Stimulated activated CD8-positive, alpha-beta memory T cell treated with anti-CD3 and anti-CD28 coated beads, Interleukin-4, amount 100 ng/mL, for 48 hours (primary cell): Measurements from ENCODE around the gene MAGI1.
"Not testable (repeated sequence)": the region's sequence is repeated elsewhere in the genome, so short reads cannot be mapped to it uniquely, and the experiment has no call there.

ENCODE experiments used
- DNase-seq: peaks from one replicate; pipeline ENCODE4 v3.0.0-alpha.2; 2020

The MAGI1 gene

DNA sequence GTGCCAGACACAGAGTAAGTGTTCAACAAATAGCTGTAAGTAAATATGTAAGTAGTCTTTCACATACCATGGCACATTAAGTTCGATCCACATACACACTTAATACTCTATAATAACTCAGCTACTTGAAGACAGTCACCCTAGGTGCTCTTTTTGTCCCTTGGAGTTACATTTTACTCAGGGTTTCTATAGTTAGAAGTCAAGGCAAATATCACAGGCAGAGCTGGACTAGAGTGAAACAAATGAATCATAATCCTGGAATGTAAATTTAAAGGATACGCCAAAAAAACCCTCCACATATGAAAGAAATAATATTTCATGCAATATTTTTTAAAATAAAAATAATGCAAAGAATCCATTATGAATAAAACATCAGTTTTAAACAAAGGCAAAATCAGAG lies 461.8 kb downstream of the MAGI1 start:
- DNase-seq = no peak

DNA sequence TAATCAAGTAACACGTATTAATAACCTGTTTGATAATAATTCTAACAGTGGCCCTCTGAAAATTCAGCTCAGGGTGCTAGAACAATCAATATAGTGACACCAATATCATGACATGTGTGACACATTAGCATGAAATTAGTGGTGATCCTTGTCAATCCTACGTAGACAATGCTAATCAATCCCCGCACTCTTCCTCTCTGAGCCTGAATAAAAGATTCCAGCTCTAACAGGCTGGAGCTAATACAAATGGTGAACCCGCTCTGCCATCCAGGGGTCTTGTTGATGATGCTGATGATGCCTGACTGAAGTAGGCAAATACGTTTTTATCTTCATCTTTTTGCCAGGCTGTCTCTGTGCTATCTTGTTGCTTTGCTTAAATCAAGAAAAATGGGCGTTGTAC lies 462.5 kb downstream of the MAGI1 start:
- no peak for DNase-seq

DNA sequence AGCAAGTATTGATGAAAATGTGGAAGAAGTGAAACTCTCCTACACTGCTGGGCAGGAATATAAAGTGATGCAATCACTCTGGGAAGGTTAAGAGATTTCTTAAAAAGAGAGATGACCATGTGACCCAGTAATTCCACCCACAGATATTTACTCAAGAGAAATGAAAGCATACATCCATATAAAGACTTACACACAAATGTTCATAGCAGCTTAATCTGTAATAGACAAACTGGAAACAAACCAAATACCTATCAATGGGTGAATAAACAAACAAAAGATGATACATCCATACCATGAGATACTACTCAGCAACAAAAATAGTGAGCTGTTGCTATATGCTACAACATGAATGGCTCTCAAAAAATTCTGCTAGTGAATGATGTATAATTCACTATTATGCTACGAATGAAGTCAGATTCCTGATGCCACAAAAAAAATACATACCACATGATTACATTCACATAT lies 463.3 kb downstream of the MAGI1 start:
- no peak for DNase-seq

DNA sequence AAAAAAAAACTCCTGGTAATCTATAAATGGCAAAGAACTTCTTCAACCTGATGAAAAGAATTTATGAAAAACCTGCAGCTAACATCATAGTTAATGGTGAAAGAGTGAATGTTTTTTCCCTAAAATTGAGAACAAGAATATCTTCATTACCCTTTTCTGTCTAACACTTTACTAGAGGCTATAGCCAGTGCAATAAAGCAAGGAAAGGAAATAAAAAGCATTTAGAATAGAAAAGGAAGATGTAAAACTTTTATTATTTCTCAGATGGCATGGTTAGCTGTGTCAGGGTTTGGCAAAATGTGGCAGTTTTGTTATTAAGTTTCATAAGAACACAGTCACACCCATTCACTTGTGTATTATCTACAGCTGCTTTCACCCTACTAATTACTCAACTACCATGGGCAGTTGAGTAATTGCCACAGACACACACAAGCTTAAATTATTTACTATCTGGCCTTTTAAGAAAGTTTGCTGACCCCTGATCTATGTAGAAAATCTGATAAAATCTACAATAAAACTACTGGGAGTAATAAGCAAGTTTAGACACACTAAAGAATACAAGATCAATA lies 465.1 kb downstream of the MAGI1 start:
- DNase-seq = no peak

DNA sequence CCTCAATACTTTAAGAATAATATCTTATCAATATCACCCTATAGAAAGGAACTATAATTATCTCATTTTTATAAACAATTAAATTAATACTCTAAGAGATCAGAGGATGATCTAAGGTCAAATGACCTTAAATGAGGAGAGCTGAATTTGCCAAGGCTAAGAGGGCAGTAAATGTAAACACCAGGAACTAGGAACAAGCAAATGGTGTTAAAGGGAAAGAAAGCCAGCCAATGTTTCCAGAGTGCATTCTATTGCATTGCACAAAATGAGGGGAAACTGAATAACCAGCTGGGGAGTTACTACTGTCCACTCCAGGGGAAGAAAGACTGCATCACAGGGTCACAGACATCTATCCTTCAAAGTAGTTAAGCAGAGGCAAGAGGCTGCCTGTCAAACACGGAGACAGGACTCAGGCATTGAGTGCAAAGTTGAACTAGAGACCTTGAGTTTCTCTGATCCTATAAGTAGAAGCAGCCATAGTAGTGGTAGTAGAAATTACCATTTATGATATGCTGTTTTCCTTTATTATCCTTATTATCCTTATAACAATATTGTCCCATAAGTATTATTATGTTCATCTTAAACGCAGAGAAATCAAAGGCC lies 466.4 kb downstream of the MAGI1 start:
- no peak for DNase-seq

DNA sequence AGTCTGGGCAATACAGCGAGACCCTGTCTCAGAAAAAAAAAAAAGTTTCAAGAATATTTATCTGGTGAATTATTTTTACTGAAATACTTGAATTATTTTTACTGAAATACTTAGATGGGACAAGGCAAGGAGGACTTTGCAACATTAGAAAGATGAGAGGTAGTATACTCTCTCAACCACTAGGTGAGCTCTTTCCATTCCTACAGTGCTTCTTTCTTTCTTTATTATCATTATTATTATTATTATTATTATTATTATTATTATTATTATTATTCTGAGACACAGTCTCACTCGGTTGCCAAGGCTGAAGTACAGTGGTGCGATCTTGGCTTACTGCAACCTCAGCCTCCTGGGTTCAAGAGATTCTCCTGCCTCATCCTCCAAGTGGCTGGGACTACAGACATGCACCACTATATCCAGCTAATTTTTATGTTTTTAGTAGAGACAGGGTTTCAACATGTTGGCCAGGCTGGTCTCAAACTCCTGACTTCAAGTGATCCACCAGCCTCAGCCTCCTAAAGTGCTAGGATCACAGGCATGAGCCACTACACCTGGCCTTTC lies 468.8 kb downstream of the MAGI1 start:
- DNase-seq = no peak

DNA sequence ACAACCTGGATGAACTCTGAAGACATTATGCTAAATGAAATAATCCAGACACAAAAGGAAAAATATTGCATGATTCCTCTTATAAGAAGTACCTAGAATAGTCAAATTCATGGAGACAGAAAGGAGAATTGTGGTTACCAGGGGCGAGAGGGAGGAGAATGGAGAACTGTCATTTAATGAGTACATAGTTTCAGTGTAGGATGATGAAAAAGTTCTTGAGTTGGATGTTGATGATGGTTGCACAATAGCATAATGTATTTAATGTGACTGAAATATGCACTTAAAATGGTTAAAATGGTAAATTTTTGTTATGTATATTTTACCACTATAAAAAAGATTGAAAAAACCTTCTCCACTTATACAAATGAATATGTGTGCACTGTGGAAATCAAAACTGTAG lies 469.6 kb downstream of the MAGI1 start:
- no peak for DNase-seq

DNA sequence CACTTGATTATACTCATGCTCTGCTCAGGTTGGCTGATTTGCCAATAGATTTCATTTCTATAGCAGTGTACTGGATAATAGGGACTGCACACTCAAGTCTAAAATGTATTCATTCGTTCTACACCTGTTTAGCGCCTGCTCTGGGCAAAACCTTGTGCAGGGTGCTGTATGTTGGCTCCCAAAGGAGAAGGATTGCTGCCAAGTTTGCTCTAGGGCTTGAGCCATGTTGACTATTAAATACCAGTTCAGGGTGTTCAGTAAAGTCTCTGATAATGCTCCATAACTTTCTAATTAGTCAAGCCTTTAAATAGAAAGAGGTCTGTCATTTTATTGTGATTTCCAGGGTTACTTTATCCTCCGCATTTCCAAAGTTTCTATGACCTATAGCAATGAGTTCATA lies 470.2 kb downstream of the MAGI1 start:
- no peak for DNase-seq

DNA sequence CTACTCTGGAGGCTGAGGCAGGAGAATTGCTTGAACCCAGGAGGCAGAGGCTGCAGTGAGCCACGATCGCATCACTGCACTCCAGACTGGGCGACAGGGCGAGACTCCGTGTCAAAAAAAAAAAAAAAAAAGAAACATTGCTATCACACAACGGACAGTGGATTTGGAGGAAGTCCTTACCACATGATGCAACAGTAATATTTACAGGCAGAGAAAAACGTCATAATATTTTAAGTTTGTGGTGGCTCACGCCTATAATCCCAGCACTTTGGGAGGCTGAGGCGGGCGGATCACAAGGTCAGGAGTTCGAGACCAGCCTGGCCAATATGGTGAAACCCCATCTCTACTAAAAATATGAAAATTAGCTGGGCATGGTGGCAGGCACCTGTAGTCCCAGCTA lies 473.0 kb downstream of the MAGI1 start:
- not testable (repeated sequence) for DNase-seq

DNA sequence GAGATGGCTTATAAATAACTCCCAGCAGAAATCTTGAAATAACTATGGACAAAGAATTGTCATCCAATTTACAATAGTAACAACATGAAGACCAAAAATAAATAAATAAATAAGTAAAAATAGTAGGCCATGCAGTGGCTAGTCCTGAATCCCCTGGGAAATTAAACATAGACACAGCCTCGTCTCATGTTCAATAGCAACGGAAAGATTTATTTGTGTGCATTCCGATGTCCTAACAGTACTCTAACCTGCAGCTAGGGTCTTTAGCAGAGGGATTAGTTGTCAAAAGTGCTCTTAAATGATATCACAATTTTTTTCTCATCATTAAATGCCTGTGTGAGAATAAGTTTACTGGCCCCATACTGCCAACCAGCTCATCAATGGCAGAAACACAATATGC lies 474.2 kb downstream of the MAGI1 start:
- DNase-seq = no peak

DNA sequence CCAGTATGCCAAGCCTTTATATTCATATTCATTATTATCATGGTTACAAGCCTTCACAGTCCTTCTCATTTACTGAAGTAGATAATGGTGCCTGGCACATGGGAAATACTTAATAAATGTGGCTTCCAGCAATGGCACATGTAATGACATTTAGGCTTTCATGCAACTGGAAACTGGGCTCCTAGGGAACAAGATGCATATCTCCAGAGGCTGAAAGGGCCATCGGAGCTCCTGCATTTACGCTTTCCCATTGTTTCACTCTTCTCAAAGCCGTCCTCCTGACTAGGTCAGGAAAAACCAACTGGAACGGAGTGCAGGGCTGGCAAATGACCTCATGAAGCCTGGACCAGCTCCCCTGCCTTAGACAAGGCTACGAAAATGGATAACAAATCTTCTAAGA lies 474.9 kb downstream of the MAGI1 start:
- no peak for DNase-seq

DNA sequence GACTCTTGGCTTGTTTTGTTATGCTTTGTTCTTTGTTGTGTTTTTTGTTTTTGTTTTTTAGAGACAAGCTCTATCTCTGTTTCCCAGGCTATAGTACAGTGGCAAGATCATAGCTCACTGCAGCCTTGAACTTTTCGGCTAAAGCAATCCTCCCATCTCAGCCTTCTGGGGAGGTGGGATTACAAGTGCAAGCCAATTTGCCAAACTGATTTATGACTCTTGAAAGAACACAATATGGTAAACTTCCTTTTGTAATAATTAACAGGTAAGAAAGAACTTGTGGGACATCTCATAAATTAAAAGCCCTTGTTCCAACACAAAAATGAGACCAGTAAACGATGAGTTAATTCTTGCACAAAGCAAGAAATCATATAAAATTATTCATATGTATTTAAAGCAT lies 476.3 kb downstream of the MAGI1 start:
- DNase-seq = no peak

DNA sequence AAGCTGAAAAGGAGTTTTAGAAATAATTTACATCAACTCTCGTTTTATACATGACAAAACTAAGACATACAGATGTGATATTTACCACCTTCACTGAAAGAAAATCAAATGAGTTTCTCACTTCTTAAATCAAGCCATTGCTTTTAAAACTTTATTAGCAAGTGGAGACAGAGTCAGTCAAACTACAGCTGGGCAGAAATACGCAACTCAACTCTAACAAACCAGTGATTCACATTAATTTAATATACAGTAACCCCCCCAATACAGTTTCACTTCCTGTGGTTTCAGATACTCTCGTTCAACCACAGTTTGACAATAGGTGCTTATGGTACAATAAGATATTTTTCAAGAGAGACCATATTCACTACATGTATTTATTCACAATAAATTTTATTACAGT lies 477.1 kb downstream of the MAGI1 start:
- no peak for DNase-seq

DNA sequence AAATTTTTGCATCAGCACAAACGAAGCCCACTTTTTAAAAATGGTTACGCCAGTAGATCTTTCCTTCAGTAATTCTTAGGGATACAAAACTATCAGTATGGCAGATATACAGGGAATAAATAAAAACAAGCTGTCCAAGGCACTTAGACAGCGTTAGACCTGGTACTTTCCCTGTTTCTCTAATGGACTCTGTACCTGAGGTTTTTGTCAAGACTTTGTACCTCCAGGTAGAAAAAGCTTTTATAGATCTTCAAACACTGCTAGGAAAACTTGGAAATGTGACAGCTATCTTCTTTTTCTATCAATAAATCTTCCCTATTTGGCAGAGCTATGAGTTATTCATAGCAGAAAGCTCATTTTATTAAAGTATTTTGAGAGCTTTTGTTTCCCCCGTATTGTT lies 477.8 kb downstream of the MAGI1 start:
- no peak for DNase-seq

DNA sequence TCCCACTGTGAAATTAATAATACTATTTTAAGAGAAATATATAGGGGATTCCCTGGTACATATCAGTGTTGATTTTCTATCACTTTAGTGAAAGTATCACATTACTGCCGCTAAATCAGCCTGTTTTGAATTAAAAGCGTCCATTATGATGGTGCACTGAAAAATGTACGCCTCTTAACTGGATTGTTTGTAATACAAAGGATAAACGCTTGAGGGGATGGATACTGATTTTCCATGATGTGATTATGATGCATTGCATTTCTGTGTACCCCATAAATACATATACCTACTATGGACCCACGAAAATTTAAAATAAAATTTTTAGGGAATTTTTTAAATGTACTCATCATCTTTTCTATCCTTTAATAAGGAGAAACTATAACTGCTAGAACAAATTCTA lies 478.6 kb downstream of the MAGI1 start:
- DNase-seq = no peak

DNA sequence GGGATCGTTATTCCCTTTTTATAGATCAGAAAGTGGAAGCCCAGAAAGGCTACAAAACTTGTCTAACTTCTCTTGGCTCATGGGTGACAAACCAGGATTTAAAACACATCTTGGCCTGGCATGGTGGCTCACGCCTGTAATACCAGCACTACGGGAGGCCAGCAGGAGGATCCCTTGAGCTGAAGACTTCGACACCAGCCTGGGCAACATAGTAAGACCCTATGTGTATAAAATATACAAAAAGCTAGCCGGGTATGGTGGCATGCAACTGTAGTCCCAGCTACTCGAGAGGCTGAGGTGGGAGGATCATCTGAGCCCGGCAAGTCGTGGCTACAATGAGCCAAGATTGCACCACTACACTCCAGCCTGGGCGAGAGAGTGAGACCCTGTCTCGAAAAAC lies 479.1 kb downstream of the MAGI1 start:
- DNase-seq = no peak

DNA sequence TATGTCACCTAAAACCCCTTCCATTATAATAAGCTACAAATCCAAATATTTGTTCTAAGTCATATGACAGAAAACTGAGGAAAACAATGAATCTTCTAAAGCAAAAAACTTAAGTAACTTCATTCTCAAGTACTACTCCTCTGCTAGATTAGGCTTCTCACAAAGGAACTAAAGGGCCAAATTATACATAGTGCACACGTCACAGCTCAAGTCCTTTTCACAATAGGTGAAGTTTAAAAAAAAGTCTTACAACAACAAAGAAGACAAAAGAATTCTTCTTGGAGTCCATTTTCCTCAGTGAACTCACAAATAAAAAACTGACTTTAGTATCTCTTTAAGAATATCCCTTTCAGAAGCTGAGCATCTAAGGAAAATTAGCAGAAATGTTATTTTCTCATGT lies 479.9 kb downstream of the MAGI1 start:
- DNase-seq = no peak

DNA sequence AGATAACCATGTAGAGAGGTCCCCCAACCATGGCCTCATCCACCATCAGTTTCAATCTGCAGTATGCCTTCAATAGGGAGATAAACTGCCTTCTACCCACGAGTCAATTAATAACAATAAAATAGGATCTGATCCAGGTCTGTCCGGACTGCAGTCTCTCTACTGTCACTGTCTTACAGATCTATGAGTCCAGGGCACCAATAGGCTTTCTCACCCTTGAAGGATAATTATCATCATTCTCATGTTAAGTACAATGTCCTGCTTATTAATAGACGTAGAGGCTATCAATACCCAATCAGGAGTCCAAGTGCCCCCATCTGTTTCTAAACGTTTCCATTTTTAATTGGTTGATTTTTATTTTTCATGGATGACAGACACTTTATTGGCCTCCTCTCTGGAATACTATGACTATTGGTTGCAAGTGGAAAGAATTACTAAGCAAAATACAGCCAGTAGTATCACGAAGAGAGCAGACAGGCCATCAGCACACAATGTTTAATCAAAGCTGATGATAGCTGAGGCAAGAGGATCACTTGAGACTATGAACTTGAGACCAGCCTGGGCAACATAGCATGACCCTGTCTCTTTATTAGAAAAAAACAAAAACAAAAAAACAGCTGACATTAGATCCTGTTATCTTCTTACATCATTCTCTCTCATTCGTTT lies 480.7 kb downstream of the MAGI1 start:
- DNase-seq = no peak

DNA sequence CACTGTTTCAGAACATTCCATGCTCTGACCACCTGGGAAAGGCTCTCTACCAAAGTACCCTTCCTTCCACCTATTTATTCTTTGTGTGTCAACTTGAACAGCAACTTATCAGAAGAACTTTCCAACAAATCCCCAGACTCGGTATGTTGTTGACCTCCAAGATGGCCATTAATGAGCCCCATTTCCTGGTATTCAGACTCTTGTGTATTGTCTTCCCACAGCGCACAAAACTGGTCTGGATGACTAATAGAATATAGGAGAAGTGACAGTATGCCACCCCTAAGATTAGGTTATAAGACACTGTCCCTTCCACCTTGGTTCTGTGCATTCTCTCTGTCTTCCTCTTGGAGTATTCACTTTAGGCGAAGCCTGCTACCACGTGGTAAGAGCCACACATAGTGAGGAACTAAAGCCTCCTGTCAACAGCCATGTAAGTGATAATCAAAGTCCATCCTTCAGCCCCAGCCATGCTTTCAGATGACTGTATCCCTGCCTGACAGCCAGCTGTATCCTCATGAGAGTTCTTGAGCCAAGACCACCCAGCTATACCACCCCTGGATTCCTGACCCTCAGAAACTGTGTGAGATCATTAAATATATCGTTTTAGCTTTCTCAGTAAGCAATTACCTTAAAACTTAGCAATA lies 481.7 kb downstream of the MAGI1 start:
- DNase-seq = no peak

DNA sequence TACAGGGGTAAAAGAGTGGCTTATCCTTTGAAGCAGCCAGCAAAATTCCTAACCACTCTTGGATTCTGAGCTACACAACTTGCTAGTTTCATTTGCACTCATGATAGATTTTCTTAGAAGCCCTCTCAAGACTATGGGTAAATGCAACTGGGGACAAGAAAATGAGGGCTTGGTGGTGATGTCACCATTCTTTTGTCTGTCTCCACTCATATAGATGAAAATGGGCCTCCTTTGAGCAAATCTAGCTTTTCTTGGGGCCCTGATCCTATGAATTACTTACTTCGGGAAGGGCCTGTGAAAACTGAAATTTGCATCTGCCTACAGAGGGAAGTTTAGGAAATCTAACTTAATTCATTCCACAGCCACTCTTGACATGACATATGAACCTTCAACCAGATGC lies 486.3 kb downstream of the MAGI1 start:
- DNase-seq = no peak

DNA sequence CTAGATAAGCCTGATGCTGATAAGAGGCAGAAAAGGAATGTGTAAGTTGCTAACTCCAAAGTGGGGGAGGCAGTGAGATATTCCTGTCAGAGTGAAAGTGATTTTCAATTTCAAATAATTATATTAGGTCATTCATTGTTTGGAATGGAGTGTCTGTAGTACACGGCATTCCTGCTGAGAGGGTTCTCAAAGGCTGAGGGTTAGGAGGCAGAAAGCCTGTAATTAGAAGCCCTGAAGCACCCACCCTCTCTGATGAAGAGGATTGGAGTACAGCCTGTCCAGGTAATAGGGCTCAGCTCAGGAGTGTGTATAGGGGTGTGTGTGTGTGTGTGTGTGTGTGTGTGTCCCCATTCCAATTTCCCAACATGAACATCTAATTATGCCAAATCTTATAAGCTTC lies 486.8 kb downstream of the MAGI1 start:
- DNase-seq = no peak

DNA sequence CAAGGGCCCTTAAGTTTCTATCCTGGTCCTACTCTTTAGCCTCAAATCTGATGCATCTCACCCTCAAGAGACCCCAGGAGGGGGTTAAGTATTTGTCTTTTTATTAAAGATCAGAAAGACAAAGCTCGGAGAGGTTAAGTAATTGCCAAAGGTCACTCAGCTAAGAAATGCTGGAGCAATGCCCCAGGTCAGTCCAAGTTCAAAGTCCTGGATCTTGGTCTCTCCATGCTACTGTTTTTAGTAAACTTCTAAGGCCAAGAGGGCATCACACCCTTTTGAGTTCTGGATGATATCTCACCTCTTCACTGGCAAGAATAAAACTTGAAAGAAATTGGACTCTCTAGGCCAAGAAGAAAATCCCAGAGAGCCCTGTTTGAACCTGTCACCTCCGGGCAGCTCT lies 488.6 kb downstream of the MAGI1 start:
- no peak for DNase-seq

DNA sequence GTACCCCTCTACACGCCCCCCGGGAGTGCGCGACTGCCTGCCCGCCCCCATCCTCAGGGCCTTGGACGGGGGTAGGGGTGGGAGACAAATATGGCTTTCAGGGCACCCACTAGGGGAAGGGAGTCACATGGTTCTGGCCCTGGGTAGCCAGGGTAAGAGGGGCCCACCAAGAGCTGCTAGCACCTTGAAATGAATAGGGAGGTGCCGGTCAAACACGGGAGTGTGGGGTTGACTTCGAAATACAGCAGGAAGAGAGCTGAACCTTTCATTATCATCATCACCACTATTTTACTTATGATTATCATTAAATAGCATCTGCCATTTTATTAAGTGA lies 489.1 kb downstream of the MAGI1 start:
- no peak for DNase-seq
